WTC11 (cell line): Measurements from ENCODE around the gene MS4A14.

Source experiments
- AFF4 ChIP-seq: sonication (generic); formaldehyde crosslinking; IDR thresholded peaks from 2 replicates; pipeline ENCODE4 v1.8.1; 2023; ENCODE audit warnings: mild to moderate bottlenecking, missing genetic modification reagents, borderline replicate concordance
- CTCF ChIP-seq: fragments of 200-600 bp; IDR thresholded peaks from 2 replicates; pipeline ENCODE4 v1.8.0; 2022; ENCODE audit warnings: antibody characterized with exemption
- E2F1 ChIP-seq: sonication (generic); formaldehyde crosslinking; IDR thresholded peaks from 2 replicates; pipeline ENCODE4 v1.8.0; 2022; ENCODE audit warnings: mild to moderate bottlenecking, missing genetic modification reagents
- E2F4 ChIP-seq: sonication (generic); formaldehyde crosslinking; IDR thresholded peaks from 2 replicates; pipeline ENCODE4 v1.8.1; 2022; ENCODE audit warnings: low read depth, mild to moderate bottlenecking, moderate library complexity, missing genetic modification reagents, borderline replicate concordance
- ELF4 ChIP-seq: sonication (generic); formaldehyde crosslinking; IDR thresholded peaks from 2 replicates; pipeline ENCODE4 v1.8.1; 2022; ENCODE audit warnings: low read depth, mild to moderate bottlenecking, moderate library complexity, missing genetic modification reagents
- IRF1 ChIP-seq: sonication (generic); formaldehyde crosslinking; IDR thresholded peaks from 2 replicates; pipeline ENCODE4 v1.8.0; 2023; ENCODE audit warnings: missing genetic modification reagents
- NFYB ChIP-seq: sonication (generic); formaldehyde crosslinking; conservative IDR thresholded peaks from 2 replicates; pipeline ENCODE4 v1.8.0; 2022; ENCODE audit warnings: low read depth, missing genetic modification reagents
- OVOL2 ChIP-seq: fragments of 250-450 bp; sonication (Bioruptor Pico); IDR thresholded peaks from 2 replicates; pipeline ENCODE4 v1.9.0; 2021; ENCODE audit warnings: mild to moderate bottlenecking, borderline replicate concordance
- TP53 ChIP-seq: sonication (generic); formaldehyde crosslinking; IDR thresholded peaks from 2 replicates; pipeline ENCODE4 v1.8.1; 2023; ENCODE audit warnings: mild to moderate bottlenecking, missing genetic modification reagents
- ZNF281 ChIP-seq: sonication (generic); formaldehyde crosslinking; IDR thresholded peaks from 2 replicates; pipeline ENCODE4 v1.8.0; 2023; ENCODE audit warnings: mild to moderate bottlenecking, missing genetic modification reagents
- ZSCAN18 ChIP-seq: fragments of 250-450 bp; sonication (Bioruptor Pico); IDR thresholded peaks from 2 replicates; pipeline ENCODE4 v2.1.2; 2022; ENCODE audit warnings: mild to moderate bottlenecking, moderate library complexity

GRCh38 chr11:60447070-60447469 lies 50.8 kb downstream of the MS4A14 start:
- no peak for TF ChIP-seq NFYB
- TF ChIP-seq CTCF: no peak
- TF ChIP-seq TP53 (CRISPR knock-in tag): no peak
- no peak for TF ChIP-seq OVOL2
- TF ChIP-seq AFF4: no peak
- TF ChIP-seq ZNF281 (CRISPR knock-in tag): no peak
- TF ChIP-seq ELF4: no peak
- no peak for TF ChIP-seq IRF1 (CRISPR knock-in tag)
- no peak for TF ChIP-seq ZSCAN18 (CRISPR knock-in tag)
- TF ChIP-seq E2F4 (CRISPR knock-in tag): no peak
- TF ChIP-seq E2F1: no peak
